AML-193 (cell line): Measurements from ENCODE around the gene NTSR2.

ENCODE experiments used
- DNase-seq, 2 experiments: peaks; one replicate each; lab custom pipeline; 2025; lab: John Stamatoyannopoulos, UW

NTSR2 gene

GRCh38 chr2:11669454-11670291 lies at the start of gene NTSR2:
TSS of gene NTSR2 (minus strand) at chr2:11670195. CDS start at chr2:11670129, 66 bp downstream.
- no peak for DNase-seq

DNA sequence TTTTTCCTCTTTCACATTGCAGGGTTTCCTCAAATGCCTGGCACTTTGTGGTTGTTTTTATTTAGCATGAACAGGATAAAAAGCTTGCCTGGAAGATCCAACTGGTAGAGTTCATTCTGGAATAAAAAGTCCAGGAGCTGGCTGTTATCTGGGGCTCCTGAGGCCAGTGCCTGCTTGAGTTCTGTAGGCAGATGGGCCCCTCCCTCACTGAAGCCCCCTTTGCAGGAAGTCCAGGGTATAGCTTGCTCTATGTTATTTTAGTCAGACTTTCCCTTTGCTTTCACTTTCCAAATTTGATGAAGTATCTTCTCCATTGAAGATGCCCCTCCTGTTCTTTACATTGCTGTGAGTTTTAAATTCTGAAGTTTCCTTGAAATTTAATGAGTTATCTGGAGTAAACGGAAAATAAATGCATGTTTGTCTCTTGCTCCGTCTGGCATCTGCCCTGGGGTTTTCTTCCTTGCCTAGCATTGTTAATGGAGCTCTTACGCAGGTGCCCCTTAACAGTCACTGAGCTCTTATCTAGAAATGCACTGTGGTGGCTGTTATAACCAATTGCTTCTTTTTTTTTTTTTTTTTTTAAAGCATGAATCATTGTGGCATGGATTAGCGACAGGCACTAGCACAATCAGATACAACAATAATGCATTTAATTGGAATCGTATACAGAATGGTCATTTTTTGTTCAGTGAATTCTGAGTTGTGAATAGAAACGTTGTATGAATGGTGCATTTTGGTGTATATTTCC lies 49.4 kb upstream of the NTSR2 start:
- DNase-seq = no peak

GRCh38 chr2:11718606-11719005 lies 48.6 kb upstream of the NTSR2 start:
- no peak for DNase-seq

DNA sequence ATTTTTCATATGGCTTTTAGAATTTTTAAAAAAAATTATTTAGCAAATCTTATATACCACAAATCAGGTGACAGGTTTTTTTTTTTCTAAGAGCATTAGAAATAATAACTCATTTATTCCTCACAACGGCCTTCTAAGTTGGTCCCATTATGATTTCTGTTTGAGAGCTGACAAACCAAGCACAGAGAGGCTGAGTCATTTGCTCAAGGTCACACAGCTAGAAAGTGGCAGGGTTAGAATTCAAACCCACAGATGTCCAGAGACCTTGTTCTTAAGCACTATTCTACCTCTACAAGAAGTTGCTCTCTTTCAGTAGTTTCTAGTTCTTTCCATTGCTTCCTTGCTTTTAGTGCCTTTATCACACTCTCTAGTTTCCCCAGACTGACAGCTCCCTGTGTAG lies 47.6 kb upstream of the NTSR2 start:
- DNase-seq = no peak

DNA sequence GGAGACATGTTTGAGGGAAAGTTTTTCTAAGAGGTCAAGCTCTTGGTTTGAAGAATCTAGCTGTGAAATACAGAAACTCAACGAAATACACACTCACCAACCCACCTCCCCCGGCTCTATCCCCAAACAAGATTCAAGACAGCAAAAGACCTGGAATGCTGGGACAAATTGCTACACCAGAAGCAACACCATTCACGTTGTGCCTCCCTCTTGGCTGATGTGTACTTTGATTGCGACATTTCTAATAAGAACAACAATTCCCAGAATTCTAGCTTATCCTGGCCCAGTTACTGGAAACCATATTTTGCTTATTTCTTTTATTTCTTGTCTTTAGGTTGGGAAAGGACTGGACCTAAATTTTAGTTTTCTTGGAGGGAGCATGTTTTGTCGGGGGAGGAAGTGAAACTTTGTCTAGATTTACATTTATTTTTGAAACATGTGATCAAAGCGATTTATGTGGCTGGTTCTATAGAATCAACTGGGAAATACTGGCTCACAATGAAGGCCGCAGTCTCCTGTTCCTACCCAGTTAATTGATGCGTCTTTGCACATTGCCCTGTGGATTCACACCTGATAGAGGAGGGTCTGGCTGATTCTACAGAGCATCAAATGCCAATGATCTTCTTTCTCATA lies 46.8 kb upstream of the NTSR2 start:
- DNase-seq = no peak

- no peak for DNase-seq
Observed at GRCh38 chr2:11715987-11716652, 46.1 kb upstream of the NTSR2 start.

- DNase-seq = no peak
Observed at GRCh38 chr2:11713815-11714214, 43.8 kb upstream of the NTSR2 start.

- no peak for DNase-seq
Observed at GRCh38 chr2:11712866-11713265, 42.9 kb upstream of the NTSR2 start.

- DNase-seq = no peak
Observed at GRCh38 chr2:11711751-11712150, 41.8 kb upstream of the NTSR2 start.

GRCh38 chr2:11711354-11711716 lies 41.3 kb upstream of the NTSR2 start:
- no peak for DNase-seq

- DNase-seq = no peak
Observed at GRCh38 chr2:11710632-11711353, 40.8 kb upstream of the NTSR2 start.

- no peak for DNase-seq
Observed at GRCh38 chr2:11710210-11710609, 40.2 kb upstream of the NTSR2 start.

GRCh38 chr2:11709293-11709692 lies 39.3 kb upstream of the NTSR2 start:
- no peak for DNase-seq

GRCh38 chr2:11708106-11708505 lies 38.1 kb upstream of the NTSR2 start:
- DNase-seq = no peak

- no peak for DNase-seq
Observed at GRCh38 chr2:11705711-11706110, 35.7 kb upstream of the NTSR2 start.

- no peak for DNase-seq
Observed at GRCh38 chr2:11705063-11705462, 35.1 kb upstream of the NTSR2 start.

- DNase-seq = no peak
Observed at GRCh38 chr2:11703700-11704099, 33.7 kb upstream of the NTSR2 start.

DNA sequence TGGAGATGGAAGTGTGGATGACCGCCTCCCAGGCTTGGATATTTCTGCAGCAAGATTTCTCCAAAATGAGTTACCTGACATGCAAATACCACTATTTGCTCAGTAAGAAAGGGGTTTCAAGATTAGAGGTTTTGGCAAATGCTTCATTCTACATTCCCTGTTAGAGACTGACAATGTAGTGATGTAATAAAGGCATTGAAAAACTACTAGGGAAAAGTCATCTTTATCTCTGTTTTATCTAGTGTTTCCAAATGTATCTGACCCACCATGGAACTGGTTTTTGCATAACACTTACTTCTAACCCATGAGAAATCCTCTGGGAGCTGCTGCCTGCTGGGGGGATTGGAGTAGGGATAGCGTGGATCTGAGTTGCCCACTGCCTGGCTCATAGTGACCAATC lies 33.0 kb upstream of the NTSR2 start:
- no peak for DNase-seq

GRCh38 chr2:11701751-11702301 lies 31.8 kb upstream of the NTSR2 start:
- no peak for DNase-seq

DNA sequence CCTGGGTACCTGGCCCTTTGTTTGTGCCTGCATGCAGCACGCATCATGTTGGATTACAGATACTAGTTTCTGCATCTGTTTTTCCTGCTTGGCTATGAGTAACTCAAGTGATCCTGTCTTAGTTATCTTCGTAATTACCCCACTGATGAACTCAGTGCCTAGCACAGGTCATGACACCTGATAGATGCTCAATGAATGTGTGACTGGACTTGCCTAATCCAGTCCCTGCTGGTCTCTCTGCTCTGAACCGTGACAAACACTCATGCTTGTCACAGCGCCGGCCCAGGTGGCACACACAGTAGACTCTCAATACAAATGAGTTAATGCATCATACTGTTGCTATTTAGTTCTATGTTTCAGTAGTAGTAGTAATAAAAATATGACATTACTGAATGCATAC lies 31.2 kb upstream of the NTSR2 start:
- DNase-seq = no peak
